Skeletal muscle tissue (tissue), 4 donors: ENCODE data around the gene MTRR. TPM values are rescaled to one million over a fixed set of nuclear protein-coding genes. Genes with fewer than 3 reads are reported as not detected.

ENCODE experiments used
- H3K27ac ChIP-seq: one replicate; pipeline ENCODE4 v1.7.0; 2013; ENCODE audit warnings: mild to moderate bottlenecking, low read depth, low read length, inconsistent platforms
- H3K27me3 ChIP-seq, 3 donors: one replicate each; pipeline ENCODE4 v1.7.0; 2013; ENCODE audit warnings: low read length in 3 of 3; ENCODE audit not compliant: control insufficient read depth in 3 of 3, insufficient read depth in 3 of 3
- H3K36me3 ChIP-seq, 3 donors: one replicate each; pipeline ENCODE4 v1.7.0; 2013; ENCODE audit warnings: low read length in 3 of 3; ENCODE audit not compliant: control insufficient read depth in 3 of 3, insufficient read depth in 3 of 3
- H3K4me1 ChIP-seq, 3 donors: one replicate each; pipeline ENCODE4 v1.7.0; 2013; ENCODE audit warnings: low read length in 3 of 3, mild to moderate bottlenecking in 3 of 3; ENCODE audit not compliant: control insufficient read depth in 3 of 3, insufficient read depth in 3 of 3
- H3K4me3 ChIP-seq, 3 donors: one replicate each; pipeline ENCODE4 v1.7.0; 2013; ENCODE audit warnings: low read length in 3 of 3
- H3K9ac ChIP-seq, 3 donors: one replicate each; pipeline ENCODE4 v1.7.0; 2013; ENCODE audit warnings: low read length in 3 of 3, mild to moderate bottlenecking in 3 of 3, moderate library complexity in 2 of 3, low read depth in 1 of 3
- H3K9me3 ChIP-seq, 3 donors: one replicate each; pipeline ENCODE4 v1.7.0; 2013; ENCODE audit warnings: low read length in 3 of 3; ENCODE audit not compliant: control insufficient read depth in 3 of 3
- total RNA-seq: library from RNA; depleted of rRNA; stranded (reverse); fragments of >200 nt; gene quantifications from one replicate; pipeline ENCODE4 v1.2.3, GENCODE V29; 2014
- donor health status: Osteomylitis.

The MTRR gene
- 29.7 TPM for total RNA-seq

GRCh38 chr5:7868773-7869473 is at the start of gene MTRR, which contains the start of gene FASTKD3:
Gene MTRR (plus strand): TSS chr5:7869148. CDS start chr5:7870795, 1,647 bp downstream.
Gene FASTKD3 (minus strand): TSS chr5:7869031. CDS start chr5:7868083, 948 bp downstream.
- Histone ChIP-seq H3K9me3 (no peaks in the 10 kb centered on the region), H3K4me1 (peaks cover 12 to 33% (median 21%) of the 10 kb centered on the region in 3 donors), H3K27ac (peak within 1 kb of the TSS; percentile 79), H3K36me3 (peaks cover 0 to 13% (median 0%) of the 10 kb centered on the region in 3 donors), H3K9ac (peak within 1 kb of the TSS; percentile 82 to 91 (median 88)), H3K27me3 (no peaks in the 10 kb centered on the region), H3K4me3 (peak within 1 kb of the TSS; percentile 81 to 94 (median 85))

GRCh38 chr5:7822449-7822848 is 46.5 kb upstream of the MTRR start:
- Histone ChIP-seq H3K36me3 (peaks cover 35 to 47% (median 40%) of the 10 kb centered on the region in 3 donors), H3K27me3 (peaks cover 0 to 3% (median 0%) of the 10 kb centered on the region in 3 donors), H3K27ac (no peak overlapping the region), H3K9ac (no peak overlapping the region), H3K9me3 (no peaks in the 10 kb centered on the region), H3K4me3 (no peak overlapping the region), H3K4me1 (peaks cover 0 to 4% (median 3%) of the 10 kb centered on the region in 3 donors)

- Histone ChIP-seq H3K4me3 (no peak overlapping the region), H3K27me3 (peaks cover 0 to 3% (median 0%) of the 10 kb centered on the region in 3 donors), H3K9ac (no peak overlapping the region), H3K27ac (no peak overlapping the region), H3K36me3 (peaks cover 35 to 47% (median 37%) of the 10 kb centered on the region in 3 donors), H3K4me1 (peaks cover 0 to 4% (median 3%) of the 10 kb centered on the region in 3 donors), H3K9me3 (no peaks in the 10 kb centered on the region)
Measured at GRCh38 chr5:7823594-7823993, 45.4 kb upstream of the MTRR start.

- Histone ChIP-seq H3K36me3 (peaks cover 31 to 36% (median 31%) of the 10 kb centered on the region in 3 donors), H3K9ac (no peak overlapping the region), H3K27me3 (peaks cover 0 to 3% (median 0%) of the 10 kb centered on the region in 3 donors), H3K27ac (no peak overlapping the region), H3K4me1 (peaks cover 0 to 4% (median 3%) of the 10 kb centered on the region in 3 donors), H3K9me3 (no peaks in the 10 kb centered on the region), H3K4me3 (no peak overlapping the region)
Measured at GRCh38 chr5:7824995-7825394, 44.0 kb upstream of the MTRR start.

GRCh38 chr5:7825630-7826029 is 43.3 kb upstream of the MTRR start:
- Histone ChIP-seq H3K9ac (no peak overlapping the region), H3K27ac (no peak overlapping the region), H3K27me3 (peaks cover 0 to 3% (median 0%) of the 10 kb centered on the region in 3 donors), H3K9me3 (no peaks in the 10 kb centered on the region), H3K4me1 (peaks cover 0 to 4% (median 3%) of the 10 kb centered on the region in 3 donors), H3K36me3 (peaks cover 31 to 36% (median 31%) of the 10 kb centered on the region in 3 donors), H3K4me3 (no peak overlapping the region)

- Histone ChIP-seq H3K27me3 (no peaks in the 10 kb centered on the region), H3K27ac (no peak overlapping the region), H3K36me3 (peaks cover 25 to 31% (median 27%) of the 10 kb centered on the region in 3 donors), H3K4me1 (no peaks in the 10 kb centered on the region), H3K9ac (no peak overlapping the region), H3K4me3 (no peak overlapping the region), H3K9me3 (no peaks in the 10 kb centered on the region)
Measured at GRCh38 chr5:7827610-7828009, 41.3 kb upstream of the MTRR start.

- Histone ChIP-seq H3K4me3 (no peak overlapping the region), H3K9ac (no peak overlapping the region), H3K4me1 (no peaks in the 10 kb centered on the region), H3K27ac (no peak overlapping the region), H3K27me3 (no peaks in the 10 kb centered on the region), H3K9me3 (no peaks in the 10 kb centered on the region), H3K36me3 (peaks cover 25 to 27% (median 27%) of the 10 kb centered on the region in 3 donors)
Measured at GRCh38 chr5:7828269-7828668, 40.7 kb upstream of the MTRR start.

- Histone ChIP-seq H3K36me3 (no peaks in the 10 kb centered on the region), H3K27me3 (peaks cover 0 to 2% (median 0%) of the 10 kb centered on the region in 3 donors), H3K4me1 (no peaks in the 10 kb centered on the region), H3K4me3 (no peak overlapping the region), H3K9me3 (no peaks in the 10 kb centered on the region), H3K9ac (no peak overlapping the region), H3K27ac (no peak overlapping the region)
Measured at GRCh38 chr5:7834982-7835381, 34.0 kb upstream of the MTRR start.

GRCh38 chr5:7837403-7837802 is 31.5 kb upstream of the MTRR start:
- no peaks in the 10 kb centered on the region for H3K36me3 ChIP-seq
- H3K9ac ChIP-seq = no peak overlapping the region
- no peaks in the 10 kb centered on the region for H3K4me1 ChIP-seq
- H3K27ac ChIP-seq = no peak overlapping the region
- H3K27me3 ChIP-seq = peaks cover 0 to 2% (median 0%) of the 10 kb centered on the region in 3 donors
- H3K4me3 ChIP-seq = no peak overlapping the region
- no peaks in the 10 kb centered on the region for H3K9me3 ChIP-seq

- H3K27me3 ChIP-seq = peaks cover 2 to 9% (median 6%) of the 10 kb centered on the region in 3 donors
- H3K36me3 ChIP-seq = no peaks in the 10 kb centered on the region
- H3K4me1 ChIP-seq = no peaks in the 10 kb centered on the region
- no peaks in the 10 kb centered on the region for H3K9me3 ChIP-seq
- no peak overlapping the region for H3K27ac ChIP-seq
- H3K9ac ChIP-seq = no peak overlapping the region
- no peak overlapping the region for H3K4me3 ChIP-seq
Measured at GRCh38 chr5:7842531-7842930, 26.4 kb upstream of the MTRR start.
